ENCODE data around the gene INPP4B.

The INPP4B gene

DNA sequence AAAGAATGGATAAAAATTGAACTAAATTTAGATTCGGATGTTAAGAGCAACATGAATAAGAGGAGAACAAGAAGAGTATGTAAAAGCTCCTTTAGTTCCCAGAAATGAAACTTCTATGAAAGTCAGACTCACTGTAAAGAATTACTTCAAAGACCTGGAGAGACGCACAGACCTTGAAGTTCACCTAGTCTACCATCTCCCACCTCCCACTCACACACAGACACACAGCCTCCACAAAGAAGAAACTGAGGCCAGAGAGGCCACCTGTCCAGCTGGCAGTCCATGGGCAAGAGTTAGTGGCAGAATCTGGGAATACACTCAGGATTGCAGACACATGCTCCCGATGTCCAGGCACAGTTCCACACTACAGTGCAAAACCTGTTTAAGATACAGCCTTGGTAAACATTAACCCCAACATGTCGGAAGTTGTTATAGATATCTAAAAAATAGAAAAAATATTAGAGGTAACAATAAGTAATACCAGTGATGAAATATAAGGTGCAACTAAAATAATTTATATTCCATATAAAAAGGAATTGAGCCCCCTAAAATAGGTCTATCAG, 288.8 kb downstream of the INPP4B start:
- TF ChIP-seq, protein P1, sequence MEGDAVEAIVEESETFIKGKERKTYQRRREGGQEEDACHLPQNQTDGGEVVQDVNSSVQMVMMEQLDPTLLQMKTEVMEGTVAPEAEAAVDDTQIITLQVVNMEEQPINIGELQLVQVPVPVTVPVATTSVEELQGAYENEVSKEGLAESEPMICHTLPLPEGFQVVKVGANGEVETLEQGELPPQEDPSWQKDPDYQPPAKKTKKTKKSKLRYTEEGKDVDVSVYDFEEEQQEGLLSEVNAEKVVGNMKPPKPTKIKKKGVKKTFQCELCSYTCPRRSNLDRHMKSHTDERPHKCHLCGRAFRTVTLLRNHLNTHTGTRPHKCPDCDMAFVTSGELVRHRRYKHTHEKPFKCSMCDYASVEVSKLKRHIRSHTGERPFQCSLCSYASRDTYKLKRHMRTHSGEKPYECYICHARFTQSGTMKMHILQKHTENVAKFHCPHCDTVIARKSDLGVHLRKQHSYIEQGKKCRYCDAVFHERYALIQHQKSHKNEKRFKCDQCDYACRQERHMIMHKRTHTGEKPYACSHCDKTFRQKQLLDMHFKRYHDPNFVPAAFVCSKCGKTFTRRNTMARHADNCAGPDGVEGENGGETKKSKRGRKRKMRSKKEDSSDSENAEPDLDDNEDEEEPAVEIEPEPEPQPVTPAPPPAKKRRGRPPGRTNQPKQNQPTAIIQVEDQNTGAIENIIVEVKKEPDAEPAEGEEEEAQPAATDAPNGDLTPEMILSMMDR (IDR thresholded peaks at IDR 0.05; ENCODE audit: borderline replicate concordance, control extremely low read depth, extremely low read depth, insufficient read depth, missing control alignments), result no peak
- in situ Hi-C loops (cut with MboI; ENCODE audit: low sequenced_read_pairs, unreplicated experiment), result no loop called here
- no peak for DNase-seq (ENCODE audit: low spot score)

DNA sequence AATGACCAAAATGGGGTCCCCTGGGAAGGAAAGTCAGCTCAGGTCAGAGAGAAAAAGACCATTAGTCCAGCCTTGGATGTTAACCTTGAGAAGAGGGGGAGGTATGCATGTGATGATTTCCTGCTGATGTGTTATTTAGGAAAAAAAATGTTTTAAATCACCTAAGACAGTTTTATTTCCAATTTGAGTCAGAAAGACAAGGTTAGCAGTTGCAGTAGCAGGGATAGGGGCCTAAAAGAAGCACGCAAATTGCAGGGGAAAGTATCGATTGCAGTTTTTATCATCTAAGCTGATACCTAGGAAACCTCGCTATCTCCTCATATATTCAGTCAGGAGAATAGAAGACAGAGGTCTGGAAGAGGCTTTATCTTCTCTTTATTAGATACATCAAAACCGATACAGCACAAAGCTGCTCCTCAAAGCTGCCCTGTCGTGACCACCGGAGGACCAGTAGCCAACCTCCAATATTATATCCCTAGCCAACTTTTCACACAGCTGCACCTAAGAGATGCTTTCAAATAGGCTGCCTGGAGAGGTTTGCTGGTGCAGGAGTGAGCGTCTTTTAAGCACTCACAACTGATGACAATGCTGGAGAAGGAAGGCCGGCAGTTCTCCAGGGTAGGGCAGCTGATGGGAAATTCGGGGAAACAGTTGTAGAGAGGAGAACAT, 289.4 kb downstream of the INPP4B start:
- DNase-seq (ENCODE audit: low spot score), result no peak
- in situ Hi-C loops (cut with MboI; ENCODE audit: low sequenced_read_pairs, unreplicated experiment), result no loop called here
- TF ChIP-seq, protein P1 (IDR thresholded peaks at IDR 0.05; ENCODE audit: borderline replicate concordance, control extremely low read depth, extremely low read depth, insufficient read depth, missing control alignments), result no peak

GRCh38 chr4:142556048-142556447, 290.1 kb downstream of the INPP4B start:
- TF ChIP-seq, protein P1 (IDR thresholded peaks at IDR 0.05; ENCODE audit: borderline replicate concordance, control extremely low read depth, extremely low read depth, insufficient read depth, missing control alignments), result no peak
- DNase-seq (ENCODE audit: low spot score), result no peak
- in situ Hi-C loops (cut with MboI; ENCODE audit: low sequenced_read_pairs, unreplicated experiment), result no loop called here

- no peak for DNase-seq (ENCODE audit: low spot score)
- in situ Hi-C loops (cut with MboI; ENCODE audit: low sequenced_read_pairs, unreplicated experiment), result no loop called here
- TF ChIP-seq, protein P1 (IDR thresholded peaks at IDR 0.05; ENCODE audit: borderline replicate concordance, control extremely low read depth, extremely low read depth, insufficient read depth, missing control alignments), result no peak
Measured at GRCh38 chr4:142554412-142554811, 291.7 kb downstream of the INPP4B start.

- TF ChIP-seq, protein P1 (IDR thresholded peaks at IDR 0.05; ENCODE audit: borderline replicate concordance, control extremely low read depth, extremely low read depth, insufficient read depth, missing control alignments), result no peak
- in situ Hi-C loops (cut with MboI; ENCODE audit: low sequenced_read_pairs, unreplicated experiment), result no loop called here
- no peak for DNase-seq (ENCODE audit: low spot score)
Measured at GRCh38 chr4:142551517-142552305, 294.4 kb downstream of the INPP4B start.

- TF ChIP-seq, protein P1 (IDR thresholded peaks at IDR 0.05; ENCODE audit: borderline replicate concordance, control extremely low read depth, extremely low read depth, insufficient read depth, missing control alignments), result no peak
- in situ Hi-C loops (cut with MboI; ENCODE audit: low sequenced_read_pairs, unreplicated experiment), result no loop called here
- DNase-seq (ENCODE audit: low spot score), result no peak
Measured at GRCh38 chr4:142550965-142551364, 295.1 kb downstream of the INPP4B start.
